HG03095 (cell line): ENCODE measurements around the gene CARNS1.

Source experiments
- ATAC-seq: cut with Tn5 transposase; IDR thresholded peaks from one replicate; pipeline ENCODE4 v1.9.1; 2021; ENCODE audit warnings: moderate library complexity; ENCODE audit not compliant: unreplicated experiment

CARNS1 gene

DNA sequence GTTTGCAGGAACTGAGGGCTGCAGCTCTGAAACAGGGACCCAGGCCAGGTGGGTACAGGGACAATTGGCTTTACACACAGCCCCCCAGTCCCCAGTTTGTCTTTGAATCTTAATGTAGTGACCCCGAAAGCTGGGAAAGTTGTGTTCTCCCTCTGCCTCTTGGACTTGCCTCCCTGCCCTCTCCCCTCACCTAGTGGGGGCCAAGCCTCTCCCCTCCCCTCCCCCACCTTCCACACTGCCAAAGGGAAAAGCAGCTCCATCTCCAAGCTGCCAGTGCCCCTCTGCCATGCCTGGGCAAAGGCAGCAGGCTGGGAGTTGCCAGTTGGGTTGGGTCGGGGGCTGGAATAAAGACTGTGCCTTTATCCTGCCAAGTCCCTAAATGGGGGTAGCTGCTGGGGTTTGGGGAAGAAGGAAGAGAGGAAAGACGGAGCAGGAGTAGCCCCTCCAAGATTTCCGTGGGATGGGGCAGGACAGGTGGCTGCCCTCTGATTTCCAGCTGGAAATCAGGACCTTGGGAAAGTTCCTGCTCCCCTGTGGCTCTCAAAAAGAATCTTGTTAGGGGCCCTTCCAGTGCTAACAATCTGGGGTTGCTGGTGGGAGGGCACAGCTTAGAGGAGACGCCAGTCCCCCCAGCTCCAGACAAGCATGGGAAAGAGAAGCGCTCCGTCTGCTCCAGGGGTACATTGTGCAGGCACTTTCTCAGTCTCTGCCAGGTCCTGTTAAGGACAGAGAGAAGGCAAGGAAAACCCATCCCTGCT lies 39.2 kb upstream of the CARNS1 start:
- ATAC-seq, result no peak

DNA sequence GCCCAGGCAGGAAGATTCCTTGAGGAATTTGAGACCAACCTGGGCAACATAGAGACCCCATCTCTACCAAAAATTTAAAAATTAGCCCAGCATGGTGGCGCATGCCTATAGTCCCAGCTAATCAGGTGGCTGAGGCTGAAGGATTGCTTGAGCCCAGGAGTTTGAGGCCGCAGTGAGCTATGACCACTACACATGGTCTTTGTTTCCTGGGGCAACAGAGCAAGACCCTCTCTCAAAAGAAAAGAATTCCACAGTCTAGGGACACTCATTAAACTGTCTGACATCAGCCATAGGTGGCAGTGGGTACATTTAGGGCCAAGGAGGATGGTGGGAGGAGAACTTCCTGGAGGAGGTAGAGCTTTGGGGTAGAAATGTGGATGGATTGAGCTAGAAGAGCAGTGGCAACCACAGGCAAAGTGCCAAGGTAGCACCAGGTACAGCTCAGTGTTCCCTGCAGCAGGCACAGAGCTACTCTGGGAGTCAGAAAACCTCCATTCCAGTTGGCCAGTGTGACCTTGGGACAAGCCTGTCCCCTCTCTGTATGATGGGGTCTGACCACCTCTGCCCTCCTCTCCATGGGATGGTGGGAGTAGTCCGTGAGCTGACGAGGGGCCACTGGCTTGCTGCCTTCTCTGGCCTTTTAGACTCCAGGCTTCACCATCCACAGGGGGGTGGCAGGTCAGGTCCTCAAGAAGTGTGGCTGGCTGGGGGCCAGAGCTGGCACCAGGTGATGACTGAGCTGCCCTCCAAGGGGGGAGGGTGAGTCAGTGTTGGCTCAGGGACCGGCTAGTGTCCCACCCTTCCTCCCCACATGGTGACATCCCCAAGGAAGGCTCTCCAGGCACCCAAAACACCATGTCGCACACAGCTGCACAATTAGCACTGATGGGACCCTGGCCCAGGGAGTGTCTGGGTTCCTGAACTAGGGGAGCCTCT lies 38.3 kb upstream of the CARNS1 start:
- no peak for ATAC-seq

DNA sequence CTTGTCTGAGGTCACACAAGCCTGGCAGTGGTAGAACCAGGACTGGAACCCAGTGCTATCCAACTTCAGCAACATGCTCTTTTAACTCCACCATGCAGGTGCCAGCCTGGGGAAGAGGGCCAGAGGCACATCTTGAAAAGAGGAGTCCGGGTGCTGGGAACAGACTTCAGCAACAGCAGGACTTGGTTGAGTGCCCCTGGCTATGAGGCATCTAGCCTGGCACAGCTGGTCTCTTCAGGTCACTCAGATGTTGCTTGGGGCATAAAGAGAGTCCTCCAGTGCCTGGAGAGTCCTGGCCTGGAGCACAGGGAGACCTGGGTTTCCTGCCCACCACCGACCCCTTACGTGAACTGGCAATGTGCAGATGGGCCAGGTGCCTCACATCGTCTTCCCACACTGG lies 36.9 kb upstream of the CARNS1 start:
- ATAC-seq, result no peak

GRCh38 chr11:67379061-67380058 lies 36.1 kb upstream of the CARNS1 start:
- no peak for ATAC-seq

DNA sequence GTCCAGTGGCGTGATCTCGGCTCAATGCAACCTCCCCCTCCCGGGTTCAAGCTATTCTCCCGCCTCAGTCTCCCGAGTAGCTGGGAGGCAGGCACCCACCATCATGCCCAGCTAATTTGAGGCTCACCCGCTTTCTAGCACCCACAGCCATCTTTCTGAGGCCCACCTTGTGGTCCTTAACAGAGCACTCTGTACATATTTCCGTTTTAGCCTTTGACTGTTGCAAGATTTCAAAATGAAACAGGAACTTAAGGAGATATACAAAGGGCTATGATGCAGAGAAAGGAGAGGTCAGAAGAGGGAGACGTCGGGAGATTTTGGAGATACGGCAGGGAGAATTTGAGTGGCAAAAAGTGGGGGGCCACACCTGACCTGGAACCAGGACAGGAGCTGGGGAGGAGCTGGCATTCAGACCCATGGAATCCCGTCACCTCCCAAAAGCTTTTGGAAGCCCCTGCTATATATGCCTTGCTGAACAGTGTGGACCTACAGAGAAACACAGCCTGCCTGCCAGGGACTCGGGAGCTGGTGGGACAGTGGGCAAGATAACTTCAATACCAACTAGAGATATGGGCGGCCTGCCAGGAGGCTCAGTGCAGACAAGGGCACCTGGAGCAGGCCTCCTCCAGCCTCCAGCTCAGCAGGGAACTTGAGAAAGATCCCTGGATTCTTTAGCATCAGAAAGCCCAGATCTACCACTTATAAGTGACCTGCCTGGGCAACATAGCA lies 34.1 kb upstream of the CARNS1 start:
- no peak for ATAC-seq

DNA sequence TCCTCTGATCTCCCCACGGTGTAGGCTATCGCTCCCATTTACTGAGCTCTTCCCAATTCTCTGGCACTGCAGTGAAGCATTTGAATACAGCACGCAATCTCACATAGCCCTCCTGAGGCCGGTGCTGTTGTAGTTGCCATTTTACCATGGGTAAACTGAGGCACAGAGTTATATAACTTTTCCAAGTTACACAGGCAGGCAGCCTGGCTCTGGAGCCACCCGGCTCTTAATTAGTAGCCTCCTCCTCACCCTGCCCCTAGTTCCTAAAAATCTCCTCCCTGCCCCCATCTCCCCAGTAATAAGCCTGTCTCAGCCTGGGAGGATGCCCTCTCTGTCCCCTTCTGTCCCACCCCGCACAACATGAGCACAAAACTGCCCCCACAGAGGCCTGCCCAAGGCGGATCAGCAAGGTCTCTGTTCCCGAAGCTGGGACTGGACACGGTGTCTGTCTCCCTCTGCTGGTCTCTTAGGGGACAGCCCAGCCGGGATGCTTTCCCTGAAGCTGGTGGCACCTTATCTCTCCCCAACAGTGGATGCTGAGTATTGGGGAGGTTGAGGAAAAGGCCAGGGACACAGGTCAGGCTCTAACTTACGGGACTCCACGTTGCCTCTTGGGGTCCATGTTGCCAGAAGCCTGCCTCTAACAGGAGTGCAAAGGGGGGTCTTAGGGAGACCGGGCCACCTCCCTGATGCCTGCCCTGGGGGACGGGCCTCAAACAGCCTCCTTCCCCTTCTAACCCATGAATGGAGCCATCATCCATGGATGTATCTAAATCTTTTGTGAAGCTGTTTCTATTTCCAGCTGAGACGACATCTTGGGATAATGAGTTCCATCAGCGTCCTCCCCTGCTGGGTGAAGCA lies 33.0 kb upstream of the CARNS1 start:
- ATAC-seq, result no peak

DNA sequence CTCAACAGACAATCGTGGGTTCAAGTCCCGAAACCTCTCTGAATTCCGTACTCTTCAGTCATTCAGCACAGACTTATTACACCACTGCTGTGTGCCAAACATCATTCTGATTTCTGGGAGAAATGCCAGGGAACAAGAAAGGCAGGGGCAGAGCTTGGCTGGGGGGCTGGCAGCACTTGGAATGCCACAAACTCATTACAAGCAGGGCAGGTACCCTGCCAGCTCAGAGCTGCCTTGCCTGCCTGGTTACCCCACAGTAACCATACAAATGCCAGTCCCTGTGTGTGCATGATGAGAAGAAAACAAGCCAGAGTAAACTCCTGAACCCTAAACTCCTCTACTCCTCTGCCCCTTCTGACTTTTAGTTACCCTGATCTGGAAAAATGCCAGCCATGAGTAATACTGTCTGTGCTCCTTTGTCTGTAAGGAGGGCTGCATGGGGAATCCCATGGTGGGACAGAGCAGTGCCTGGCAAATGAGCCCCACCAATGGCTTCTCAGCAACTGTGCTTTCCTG lies 30.6 kb upstream of the CARNS1 start:
- no peak for ATAC-seq

GRCh38 chr11:67387069-67387468 lies 28.4 kb upstream of the CARNS1 start:
- ATAC-seq, result no peak

DNA sequence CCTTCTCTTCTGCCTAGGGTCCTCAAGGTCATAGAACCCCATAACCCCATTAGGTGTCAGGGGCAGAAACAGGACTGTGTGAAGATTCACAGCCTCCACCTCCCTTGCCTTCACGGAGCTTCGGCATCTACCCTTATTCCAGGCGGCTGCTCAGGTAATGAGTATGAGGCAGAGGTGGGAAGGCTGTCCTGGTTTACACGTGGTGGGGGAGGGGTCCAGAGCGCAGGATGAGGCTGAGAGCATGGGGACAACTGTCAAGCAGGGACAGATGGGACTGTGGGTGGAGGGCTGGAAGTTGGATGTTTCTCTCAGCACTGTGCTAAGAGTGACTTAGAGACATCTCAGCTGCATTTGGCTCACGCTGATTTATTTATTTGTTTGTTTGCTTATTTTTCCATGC lies 28.0 kb upstream of the CARNS1 start:
- ATAC-seq, result no peak

DNA sequence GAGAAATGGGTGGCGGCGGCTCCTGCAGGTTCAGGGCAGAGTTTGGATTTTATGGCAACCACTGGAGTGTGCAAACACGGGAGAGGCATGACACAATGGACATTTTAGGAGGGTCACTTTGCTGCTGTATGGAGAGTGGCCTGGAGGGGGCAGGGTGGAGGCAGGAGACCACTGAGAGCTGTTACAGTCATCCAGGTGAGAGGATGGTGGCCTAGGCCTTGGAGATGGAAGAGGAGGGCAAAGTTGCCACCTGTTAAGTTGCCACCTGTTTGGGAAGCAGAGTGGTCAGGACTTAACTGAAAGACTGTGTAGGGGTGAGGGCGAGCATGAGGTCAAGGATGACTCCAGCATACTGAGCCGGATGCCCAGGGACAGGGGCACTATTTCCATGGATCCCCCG lies 26.0 kb upstream of the CARNS1 start:
- no peak for ATAC-seq

DNA sequence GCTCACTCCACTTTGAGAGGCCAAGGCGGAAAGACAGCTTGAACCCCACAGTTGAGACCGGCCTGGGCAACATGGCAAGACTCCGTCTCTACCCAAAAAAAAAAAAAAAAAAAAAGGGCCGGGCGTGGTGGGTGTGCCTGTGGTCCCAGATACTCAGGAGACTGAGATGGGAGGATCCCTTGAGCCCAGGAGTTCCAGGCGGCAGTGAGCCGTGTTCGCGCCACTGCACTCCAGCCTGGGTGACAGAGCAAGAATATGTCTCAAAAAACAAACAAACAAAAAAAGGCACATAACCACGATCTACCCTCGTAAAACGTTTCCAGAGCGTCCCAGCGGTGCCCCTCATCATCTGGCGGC lies 24.6 kb upstream of the CARNS1 start:
- no peak for ATAC-seq

GRCh38 chr11:67391304-67392182 lies 23.9 kb upstream of the CARNS1 start, which contains the start of gene RAD9A:
Gene RAD9A, plus strand, starts transcription at chr11:67391986. Its CDS starts 59 bp downstream, at chr11:67392045.
- peak; percentile 48 for ATAC-seq

GRCh38 chr11:67392183-67392715 lies 23.2 kb upstream of the CARNS1 start:
- ATAC-seq, result no peak

GRCh38 chr11:67393437-67393836 lies 22.0 kb upstream of the CARNS1 start:
- ATAC-seq, result no peak

- no peak for ATAC-seq
Observed at GRCh38 chr11:67393990-67394389, 21.5 kb upstream of the CARNS1 start.

DNA sequence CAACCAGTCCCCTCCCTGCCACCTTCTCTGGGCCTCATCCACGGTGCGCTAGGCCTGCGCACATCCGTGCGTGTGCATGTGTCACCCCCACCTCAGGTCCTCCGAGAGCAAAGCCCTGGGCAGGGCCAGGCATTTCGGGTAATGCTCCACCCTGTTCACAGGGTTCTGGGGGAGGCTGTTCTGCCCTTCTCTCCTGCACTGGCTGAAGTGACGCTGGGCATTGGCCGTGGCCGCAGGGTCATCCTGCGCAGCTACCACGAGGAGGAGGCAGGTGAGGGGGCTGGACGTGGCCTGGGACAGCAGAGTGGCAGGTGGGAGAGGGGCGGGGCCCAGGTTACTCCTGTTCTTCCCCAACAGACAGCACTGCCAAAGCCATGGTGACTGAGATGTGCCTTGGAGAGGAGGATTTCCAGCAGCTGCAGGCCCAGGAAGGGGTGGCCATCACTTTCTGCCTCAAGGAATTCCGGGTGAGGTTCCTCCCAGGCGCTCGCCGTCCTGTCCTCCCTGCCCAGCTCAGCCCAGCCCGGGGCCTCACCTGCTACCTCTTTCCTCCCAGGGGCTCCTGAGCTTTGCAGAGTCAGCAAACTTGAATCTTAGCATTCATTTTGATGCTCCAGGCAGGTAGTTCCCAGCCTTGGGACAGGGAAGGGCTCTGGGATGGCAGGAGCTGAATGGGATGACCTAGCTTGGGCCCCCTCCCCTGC lies 19.8 kb upstream of the CARNS1 start:
- no peak for ATAC-seq

GRCh38 chr11:67396259-67396581 lies 19.3 kb upstream of the CARNS1 start:
- no peak for ATAC-seq
